Activated CD4-positive, alpha-beta memory T cell treated with anti-CD3 and anti-CD28 coated beads, Interleukin-2, amount 10 ng/mL, durations not matched to agents 7 days and 5 days (primary cell): ENCODE results near the gene GBX2. TPM values are rescaled to one million over a fixed set of nuclear protein-coding genes. Genes with fewer than 3 reads are reported as not detected.
A peak's percentile ranks its signal among the peaks of the same experiment; 100 is the strongest.

ENCODE experiments used
- CTCF ChIA-PET: fragments of 350-600 bp; sonication (Branson Sonifier 250); formaldehyde crosslinking; loops from one replicate; lab custom pipeline; 2021; ENCODE audit warnings: antibody characterized with exemption, inconsistent platforms; lab: Charles Lee
- POLR2A ChIA-PET: fragments of 350-600 bp; sonication (Branson Sonifier 250); formaldehyde crosslinking; loops from one replicate; lab custom pipeline; 2021; ENCODE audit warnings: antibody characterized with exemption; lab: Charles Lee
- DNase-seq: peaks from one replicate; pipeline ENCODE4 v3.0.0-alpha.2; 2020
- H3K27ac Mint-ChIP-seq: one replicate; pipeline ENCODE4 v1.8.0; 2021; ENCODE audit warnings: mild to moderate bottlenecking, mixed read lengths
- H3K27me3 Mint-ChIP-seq: one replicate; pipeline ENCODE4 v1.8.0; 2021; ENCODE audit warnings: mixed read lengths
- H3K36me3 Mint-ChIP-seq: one replicate; pipeline ENCODE4 v1.8.0; 2021; ENCODE audit warnings: low read depth, mixed read lengths
- H3K4me1 Mint-ChIP-seq: one replicate; pipeline ENCODE4 v1.8.0; 2021; ENCODE audit warnings: mixed read lengths
- H3K4me3 Mint-ChIP-seq: one replicate; pipeline ENCODE4 v1.8.0; 2021; ENCODE audit warnings: mild to moderate bottlenecking, mixed read lengths
- H3K9me3 Mint-ChIP-seq: one replicate; pipeline ENCODE4 v1.8.0; 2021; ENCODE audit warnings: mixed read lengths
- total RNA-seq, 2 experiments: library from RNA; stranded (reverse); gene quantifications; one replicate each; pipeline ENCODE4 v1.2.3, GENCODE V29; 2021

GBX2 gene
- total RNA-seq, 2 experiments from 2014 or later: not detected

GRCh38 chr2:236170590-236171165 is 2.5 kb upstream of the GBX2 start:
- POLR2A ChIA-PET: no interaction called here
- CTCF ChIA-PET: interaction anchor here (0.9 kb wide), 1 partner anchor 391 kb away, joined by 4 read pairs; no protein-coding TSS in a partner anchor
- H3K27ac Mint-ChIP-seq: no peak overlapping the region

GRCh38 chr2:236169741-236170589 is 1.8 kb upstream of the GBX2 start:
- no peak for DNase-seq
- ChIA-PET POLR2A (no interaction called here), CTCF (interaction anchor here (0.5 to 1.0 kb wide), 3 partner anchors 11 to 390 kb away, joined by 3 to 4 read pairs (median 4); no protein-coding TSS in a partner anchor)
- H3K4me3 Mint-ChIP-seq: no peak overlapping the region
- peaks cover 4% of the 10 kb centered on the region for H3K4me1 Mint-ChIP-seq
- H3K27me3 Mint-ChIP-seq: peaks cover 73% of the 10 kb centered on the region
- H3K9me3 Mint-ChIP-seq: no peaks in the 10 kb centered on the region
- H3K36me3 Mint-ChIP-seq: peaks cover 8% of the 10 kb centered on the region
- H3K27ac Mint-ChIP-seq: peak overlapping the region; percentile 31

More at GRCh38 chr2:236170590-236171165, 2.5 kb upstream of the GBX2 start:
- Mint-ChIP-seq H3K9me3 (no peaks in the 10 kb centered on the region), H3K4me3 (no peak overlapping the region), H3K27me3 (peaks cover 72% of the 10 kb centered on the region), H3K36me3 (peaks cover 8% of the 10 kb centered on the region), H3K4me1 (peaks cover 4% of the 10 kb centered on the region)
- no peak for DNase-seq

GRCh38 chr2:236169151-236169721 is 1.1 kb upstream of the GBX2 start:
- Mint-ChIP-seq H3K27ac (peak overlapping the region; percentile 47), H3K9me3 (no peaks in the 10 kb centered on the region), H3K4me3 (no peak overlapping the region), H3K27me3 (peaks cover 70% of the 10 kb centered on the region), H3K36me3 (peaks cover 8% of the 10 kb centered on the region), H3K4me1 (peaks cover 4% of the 10 kb centered on the region)
- ChIA-PET CTCF (interaction anchor here (0.5 to 1.0 kb wide), 3 partner anchors 8 to 20 kb away, joined by 3 to 4 read pairs (median 3); no protein-coding TSS in a partner anchor), POLR2A (no interaction called here)
- no peak for DNase-seq

GRCh38 chr2:236167297-236168109 is 683 bp downstream of the GBX2 start:
- Mint-ChIP-seq H3K4me3 (no peak overlapping the region), H3K9me3 (no peaks in the 10 kb centered on the region), H3K4me1 (peaks cover 4% of the 10 kb centered on the region), H3K27me3 (peaks cover 65% of the 10 kb centered on the region), H3K27ac (no peak overlapping the region), H3K36me3 (peaks cover 8% of the 10 kb centered on the region)
- POLR2A ChIA-PET: no interaction called here
- CTCF ChIA-PET: no interaction called here
- no peak for DNase-seq

- ChIA-PET CTCF (interaction anchor here (0.6 kb wide), 1 partner anchor 32 kb away, joined by 4 read pairs; no protein-coding TSS in a partner anchor), POLR2A (no interaction called here)
- no peaks in the 10 kb centered on the region for H3K9me3 Mint-ChIP-seq
- peak overlapping the region; percentile 32 for H3K4me3 Mint-ChIP-seq
- H3K36me3 Mint-ChIP-seq: peaks cover 8% of the 10 kb centered on the region
- no peak for DNase-seq
- H3K27ac Mint-ChIP-seq: peak overlapping the region; percentile 61
- peaks cover 4% of the 10 kb centered on the region for H3K4me1 Mint-ChIP-seq
- peaks cover 63% of the 10 kb centered on the region for H3K27me3 Mint-ChIP-seq
These were observed 1.3 kb downstream of the GBX2 start for GRCh38 chr2:236166796-236167296.

GRCh38 chr2:236165842-236166795 is 2.1 kb downstream of the GBX2 start:
- ChIA-PET CTCF (interaction anchor here (0.6 to 0.9 kb wide), 2 partner anchors 12 to 31 kb away, joined by 3 to 4 read pairs; no protein-coding TSS in a partner anchor), POLR2A (no interaction called here)
- no peaks in the 10 kb centered on the region for H3K9me3 Mint-ChIP-seq
- H3K4me3 Mint-ChIP-seq: peak overlapping the region; percentile 32
- H3K4me1 Mint-ChIP-seq: peaks cover 4% of the 10 kb centered on the region
- no peak for DNase-seq
- H3K36me3 Mint-ChIP-seq: peaks cover 8% of the 10 kb centered on the region
- peak overlapping the region; percentile 61 for H3K27ac Mint-ChIP-seq
- peaks cover 64% of the 10 kb centered on the region for H3K27me3 Mint-ChIP-seq

GRCh38 chr2:236164925-236165841 is 3.0 kb downstream of the GBX2 start:
- peak overlapping the region; percentile 34 for H3K27ac Mint-ChIP-seq
- CTCF ChIA-PET: interaction anchor here (0.9 kb wide), 1 partner anchor 13 kb away, joined by 3 read pairs; no protein-coding TSS in a partner anchor

GRCh38 chr2:236164201-236164924 is 3.8 kb downstream of the GBX2 start:
- Mint-ChIP-seq H3K9me3 (no peaks in the 10 kb centered on the region), H3K27me3 (peaks cover 54% of the 10 kb centered on the region), H3K27ac (peak overlapping the region; percentile 34), H3K36me3 (peaks cover 2% of the 10 kb centered on the region), H3K4me1 (peaks cover 2% of the 10 kb centered on the region), H3K4me3 (no peak overlapping the region)
- ChIA-PET CTCF (no interaction called here), POLR2A (no interaction called here)
- DNase-seq: no peak

More at GRCh38 chr2:236164925-236165841, 3.0 kb downstream of the GBX2 start:
- DNase-seq: no peak
- POLR2A ChIA-PET: no interaction called here
- peaks cover 5% of the 10 kb centered on the region for H3K36me3 Mint-ChIP-seq
- peaks cover 2% of the 10 kb centered on the region for H3K4me1 Mint-ChIP-seq
- H3K4me3 Mint-ChIP-seq: no peak overlapping the region
- no peaks in the 10 kb centered on the region for H3K9me3 Mint-ChIP-seq
- H3K27me3 Mint-ChIP-seq: peaks cover 61% of the 10 kb centered on the region

GRCh38 chr2:236163471-236164200 is 4.5 kb downstream of the GBX2 start:
- Mint-ChIP-seq H3K36me3 (no peaks in the 10 kb centered on the region), H3K4me1 (peaks cover 2% of the 10 kb centered on the region), H3K27me3 (peaks cover 52% of the 10 kb centered on the region), H3K4me3 (no peak overlapping the region), H3K27ac (no peak overlapping the region), H3K9me3 (no peaks in the 10 kb centered on the region)
- ChIA-PET POLR2A (no interaction called here), CTCF (interaction anchor here (0.7 kb wide), 1 partner anchor 15 kb away, joined by 3 read pairs; no protein-coding TSS in a partner anchor)
- no peak for DNase-seq
